ENCODE results near the gene TMEM186. TPM values are rescaled to one million over a fixed set of nuclear protein-coding genes. Genes with fewer than 3 reads are reported as not detected.
A peak's percentile ranks its signal among the peaks of the same experiment; 100 is the strongest.

Gene TMEM186
- total RNA-seq, 1 experiment from 2014 or later, result 12.4 TPM

GRCh38 chr16:8764525-8765250 is 32.8 kb downstream of the TMEM186 start:
- Histone ChIP-seq H3K27ac (ENCODE audit: low read length) (no peak overlapping the region), H3K4me3 (ENCODE audit: low read depth in 2 of 2, low read length in 2 of 2) (no peak overlapping the region), H3K4me1 (ENCODE audit: control insufficient read depth, insufficient read depth, low read length) (no peaks in the 10 kb centered on the region), H3K27me3 (ENCODE audit: control insufficient read depth, insufficient read depth, low read length) (no peaks in the 10 kb centered on the region), H3K36me3 (ENCODE audit: control insufficient read depth, insufficient read depth, low read length) (no peaks in the 10 kb centered on the region), H3K9me3 (ENCODE audit: control insufficient read depth, insufficient read depth, low read depth, low read length) (no peaks in the 10 kb centered on the region)
- ChIA-PET POLR2A (no interaction called here), CTCF (no interaction called here)
- no TSS peak for BruUV-seq (replicated peaks)
- in situ Hi-C loops (cut with HindIII; ENCODE audit: low pct_unique_long_range_greater_than_20kb, low sequenced_read_pairs) (no loop called here), intact Hi-C loops (cut with micrococcal nuclease; ENCODE audit: unreplicated experiment) (no loop called here)
- ATAC-seq (peak; percentile 29; the same call in 1 of the 2 replicates), DNase-seq (ENCODE audit: low read depth, low spot score) (no peak)
- TF ChIP-seq REST (IDR thresholded peaks at IDR 0.05; ENCODE audit: insufficient read depth in 1 of 2, low read depth in 2 of 2, low read length in 1 of 2) (no peak), TCF7L2 (IDR thresholded peaks at IDR 0.05; ENCODE audit: low read depth, low read length) (no peak), POLR2AphosphoS5 (IDR thresholded peaks at IDR 0.05; ENCODE audit: low read depth, low read length) (no peak), CTCF (IDR thresholded peaks at IDR 0.05) (no peak), SIN3A (IDR thresholded peaks at IDR 0.05; ENCODE audit: borderline replicate concordance, insufficient read depth, low read depth, low read length) (no peak)

GRCh38 chr16:8763899-8764298 is 33.5 kb downstream of the TMEM186 start:
- CTCF ChIA-PET, result no interaction called here
- H3K27ac ChIP-seq (ENCODE audit: low read length), result no peak overlapping the region

More at GRCh38 chr16:8763899-8764298, 33.5 kb downstream of the TMEM186 start:
- Histone ChIP-seq H3K4me3 (ENCODE audit: low read depth in 2 of 2, low read length in 2 of 2) (no peak overlapping the region), H3K9me3 (ENCODE audit: control insufficient read depth, insufficient read depth, low read depth, low read length) (no peaks in the 10 kb centered on the region), H3K36me3 (ENCODE audit: control insufficient read depth, insufficient read depth, low read length) (no peaks in the 10 kb centered on the region), H3K27me3 (ENCODE audit: control insufficient read depth, insufficient read depth, low read length) (no peaks in the 10 kb centered on the region), H3K4me1 (ENCODE audit: control insufficient read depth, insufficient read depth, low read length) (no peaks in the 10 kb centered on the region)
- TF ChIP-seq REST (IDR thresholded peaks at IDR 0.05; ENCODE audit: insufficient read depth in 1 of 2, low read depth in 2 of 2, low read length in 1 of 2) (no peak), SIN3A (IDR thresholded peaks at IDR 0.05; ENCODE audit: borderline replicate concordance, insufficient read depth, low read depth, low read length) (no peak), POLR2AphosphoS5 (IDR thresholded peaks at IDR 0.05; ENCODE audit: low read depth, low read length) (no peak), TCF7L2 (IDR thresholded peaks at IDR 0.05; ENCODE audit: low read depth, low read length) (no peak), CTCF (IDR thresholded peaks at IDR 0.05) (no peak)
- no peak for ATAC-seq
- POLR2A ChIA-PET, result no interaction called here
- intact Hi-C loops (cut with micrococcal nuclease; ENCODE audit: unreplicated experiment) (no loop called here), in situ Hi-C loops (cut with HindIII; ENCODE audit: low pct_unique_long_range_greater_than_20kb, low sequenced_read_pairs) (no loop called here)
- no TSS peak for BruUV-seq (replicated peaks)
- no peak for DNase-seq (ENCODE audit: low read depth, low spot score)
